Ureter (tissue), 1 donor: Measurements from ENCODE around the gene GJD3. TPM values are rescaled to one million over a fixed set of nuclear protein-coding genes. Genes with fewer than 3 reads are reported as not detected.

Source experiments
- DNase-seq: peaks from one replicate; pipeline ENCODE4 v3.0.0-alpha.2; 2020; ENCODE audit warnings: low spot score
- total RNA-seq: library from RNA; stranded (reverse); gene quantifications from one replicate; pipeline ENCODE4 v1.2.4, GENCODE V29; 2023
- donor health status: DM: yes; HTN: yes; CAD: no.

Gene GJD3
- total RNA-seq, 1 donor from 2014 or later: 2.0 TPM

GRCh38 chr17:40340880-40341807, 23.4 kb downstream of the GJD3 start:
- peak; percentile 91 for DNase-seq

GRCh38 chr17:40340327-40340726, 24.2 kb downstream of the GJD3 start:
- no peak for DNase-seq

- no peak for DNase-seq
Measured at GRCh38 chr17:40338941-40339649, 25.4 kb downstream of the GJD3 start.

- no peak for DNase-seq
Measured at GRCh38 chr17:40338058-40338457, 26.5 kb downstream of the GJD3 start.

- DNase-seq: no peak
Measured at GRCh38 chr17:40337351-40337750, 27.2 kb downstream of the GJD3 start.

- DNase-seq: no peak
Measured at GRCh38 chr17:40335620-40336019, 28.9 kb downstream of the GJD3 start.

GRCh38 chr17:40333781-40334448, 30.6 kb downstream of the GJD3 start:
- no peak for DNase-seq

- DNase-seq: peak; percentile 85
Measured at GRCh38 chr17:40331743-40332641, 32.5 kb downstream of the GJD3 start.

- DNase-seq: no peak
Measured at GRCh38 chr17:40330850-40331470, 33.6 kb downstream of the GJD3 start.

GRCh38 chr17:40329839-40330794, 34.4 kb downstream of the GJD3 start:
- no peak for DNase-seq

GRCh38 chr17:40328386-40328766, 36.2 kb downstream of the GJD3 start:
- no peak for DNase-seq

- no peak for DNase-seq
Measured at GRCh38 chr17:40327735-40328385, 36.7 kb downstream of the GJD3 start.

- no peak for DNase-seq
Measured at GRCh38 chr17:40327244-40327729, 37.2 kb downstream of the GJD3 start.

- DNase-seq: no peak
Measured at GRCh38 chr17:40326832-40327199, 37.7 kb downstream of the GJD3 start.

- no peak for DNase-seq
Measured at GRCh38 chr17:40326014-40326831, 38.3 kb downstream of the GJD3 start.

GRCh38 chr17:40325156-40326013, 39.2 kb downstream of the GJD3 start:
- no peak for DNase-seq
